Measurements from ENCODE around the gene ASTN2. TPM values are rescaled to one million over a fixed set of nuclear protein-coding genes. Genes with fewer than 3 reads are reported as not detected.
A peak's percentile ranks its signal among the peaks of the same experiment; 100 is the strongest.

Gene ASTN2
- total RNA-seq, 1 donor: 5.6 TPM

DNA sequence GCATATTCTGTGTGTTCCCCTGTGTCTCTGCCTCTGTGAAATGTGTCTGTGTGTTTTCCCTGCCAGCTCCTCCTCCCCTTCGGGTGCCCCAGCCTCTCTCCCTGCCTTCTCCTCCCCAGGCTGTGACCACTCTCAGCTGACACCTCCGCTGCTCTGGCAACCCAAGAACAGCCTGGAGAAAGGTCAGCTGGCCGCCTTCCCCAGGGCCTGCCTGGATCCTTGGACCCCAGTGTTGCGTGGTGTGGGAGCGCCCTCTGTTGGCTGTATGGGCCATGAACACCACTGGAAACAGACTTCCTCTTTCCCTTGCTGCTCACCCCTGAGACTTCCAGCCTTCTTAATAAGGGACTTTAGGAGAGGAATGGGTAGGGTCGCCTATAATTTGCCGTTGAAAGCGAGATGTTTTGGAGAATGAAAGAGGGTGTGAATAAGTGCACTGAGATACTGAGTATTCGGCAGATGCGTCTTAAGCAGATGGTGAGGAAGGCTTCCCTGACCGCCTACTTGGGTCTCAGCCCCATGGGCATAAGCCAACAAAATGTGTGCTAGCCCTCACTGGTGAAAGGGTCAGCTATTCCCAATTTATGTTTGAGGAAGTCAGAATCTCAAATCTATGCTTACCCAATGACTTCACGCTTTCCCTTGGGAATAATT, 842.6 kb downstream of the ASTN2 start:
- H3K4me3 ChIP-seq (ENCODE audit: low read depth, low read length): no peak overlapping the region
- peak; percentile 91 for DNase-seq (ENCODE audit: low read depth)
- TF ChIP-seq, protein P1, sequence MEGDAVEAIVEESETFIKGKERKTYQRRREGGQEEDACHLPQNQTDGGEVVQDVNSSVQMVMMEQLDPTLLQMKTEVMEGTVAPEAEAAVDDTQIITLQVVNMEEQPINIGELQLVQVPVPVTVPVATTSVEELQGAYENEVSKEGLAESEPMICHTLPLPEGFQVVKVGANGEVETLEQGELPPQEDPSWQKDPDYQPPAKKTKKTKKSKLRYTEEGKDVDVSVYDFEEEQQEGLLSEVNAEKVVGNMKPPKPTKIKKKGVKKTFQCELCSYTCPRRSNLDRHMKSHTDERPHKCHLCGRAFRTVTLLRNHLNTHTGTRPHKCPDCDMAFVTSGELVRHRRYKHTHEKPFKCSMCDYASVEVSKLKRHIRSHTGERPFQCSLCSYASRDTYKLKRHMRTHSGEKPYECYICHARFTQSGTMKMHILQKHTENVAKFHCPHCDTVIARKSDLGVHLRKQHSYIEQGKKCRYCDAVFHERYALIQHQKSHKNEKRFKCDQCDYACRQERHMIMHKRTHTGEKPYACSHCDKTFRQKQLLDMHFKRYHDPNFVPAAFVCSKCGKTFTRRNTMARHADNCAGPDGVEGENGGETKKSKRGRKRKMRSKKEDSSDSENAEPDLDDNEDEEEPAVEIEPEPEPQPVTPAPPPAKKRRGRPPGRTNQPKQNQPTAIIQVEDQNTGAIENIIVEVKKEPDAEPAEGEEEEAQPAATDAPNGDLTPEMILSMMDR (IDR thresholded peaks at IDR 0.05; ENCODE audit: insufficient read depth, low read length): peak; percentile 95

DNA sequence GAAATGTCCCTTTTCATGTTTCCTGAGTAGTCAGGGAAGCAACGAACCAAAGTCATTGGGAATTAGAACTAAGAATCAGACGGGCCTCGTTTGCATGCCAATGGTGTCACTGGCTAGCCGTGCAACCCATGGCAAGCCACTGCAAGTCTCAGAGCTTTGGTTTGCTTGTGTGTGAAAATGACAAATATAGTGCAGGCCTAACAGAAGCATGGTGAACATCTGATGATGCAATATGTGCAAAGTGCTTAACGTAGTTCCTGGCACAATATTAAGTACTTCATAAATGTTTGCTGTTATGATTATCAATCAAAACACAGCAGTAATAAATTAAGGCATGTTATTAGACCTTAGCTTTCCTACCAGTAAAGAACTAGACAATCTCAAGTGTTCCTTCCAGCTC, 845.7 kb downstream of the ASTN2 start:
- no peak for DNase-seq (ENCODE audit: low read depth)
- TF ChIP-seq, protein P1 (IDR thresholded peaks at IDR 0.05; ENCODE audit: insufficient read depth, low read length): no peak
- H3K4me3 ChIP-seq (ENCODE audit: low read depth, low read length): no peak overlapping the region

DNA sequence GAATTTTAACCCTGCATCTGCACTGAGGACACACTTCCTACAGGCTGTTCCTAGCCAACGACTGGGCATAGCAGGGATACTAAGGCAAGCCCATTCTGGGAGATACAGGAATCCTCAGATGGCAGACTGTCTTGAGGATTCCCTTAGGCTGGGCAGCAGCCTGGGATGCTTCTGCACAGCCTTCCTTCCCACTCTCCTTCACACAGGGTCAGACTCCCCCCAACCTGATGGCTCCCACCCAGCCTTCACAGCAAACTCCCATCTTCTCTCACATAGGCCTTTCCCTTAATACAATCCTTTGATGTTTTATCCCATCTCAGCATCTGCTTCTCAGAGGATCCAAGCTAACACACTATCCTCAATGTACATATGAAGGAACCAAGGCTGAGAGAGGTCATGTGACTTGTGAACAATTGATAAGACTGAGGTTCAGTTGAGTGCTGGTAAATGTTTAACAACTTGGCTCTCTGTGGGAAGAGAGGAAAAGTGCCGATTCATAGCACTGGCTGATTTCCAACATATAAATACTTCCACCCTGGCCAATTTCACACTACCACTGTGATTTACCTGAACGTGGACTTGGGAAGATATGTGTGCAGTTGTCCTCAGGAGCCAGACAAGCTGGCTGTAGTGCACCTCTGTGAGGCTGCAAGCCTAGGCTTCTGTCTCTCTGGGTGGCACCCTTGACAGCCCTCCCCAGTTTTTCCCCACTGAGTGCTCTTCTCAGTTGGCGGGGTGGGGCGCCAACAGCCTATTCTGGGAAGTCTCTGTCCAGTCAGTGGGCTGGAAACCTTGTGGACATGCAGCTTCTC, 848.0 kb downstream of the ASTN2 start:
- no peak overlapping the region for H3K4me3 ChIP-seq (ENCODE audit: low read depth, low read length)
- TF ChIP-seq, protein P1 (IDR thresholded peaks at IDR 0.05; ENCODE audit: insufficient read depth, low read length): no peak
- peak; percentile 73 for DNase-seq (ENCODE audit: low read depth)

DNA sequence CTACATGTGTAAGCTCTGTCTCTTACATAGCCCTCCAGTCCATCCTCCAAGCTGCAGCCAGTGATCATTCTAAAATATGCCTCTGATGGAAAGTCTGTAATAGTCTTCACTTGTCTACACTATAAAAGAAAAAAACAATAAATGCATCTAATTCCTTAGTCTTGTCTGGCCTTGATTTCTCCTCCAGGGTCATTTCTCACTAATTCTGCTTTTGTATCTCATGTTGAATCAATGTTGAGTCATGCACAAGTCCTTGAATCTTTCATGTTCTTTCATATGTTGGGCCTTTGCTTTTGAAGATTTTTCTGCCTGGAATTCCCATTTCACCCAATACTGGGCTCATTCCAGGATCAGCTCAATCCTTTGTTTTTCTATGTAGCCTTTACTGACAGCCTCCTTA, 848.9 kb downstream of the ASTN2 start:
- peak; percentile 46 for DNase-seq (ENCODE audit: low read depth)
- TF ChIP-seq, protein P1 (IDR thresholded peaks at IDR 0.05; ENCODE audit: insufficient read depth, low read length): no peak

DNA sequence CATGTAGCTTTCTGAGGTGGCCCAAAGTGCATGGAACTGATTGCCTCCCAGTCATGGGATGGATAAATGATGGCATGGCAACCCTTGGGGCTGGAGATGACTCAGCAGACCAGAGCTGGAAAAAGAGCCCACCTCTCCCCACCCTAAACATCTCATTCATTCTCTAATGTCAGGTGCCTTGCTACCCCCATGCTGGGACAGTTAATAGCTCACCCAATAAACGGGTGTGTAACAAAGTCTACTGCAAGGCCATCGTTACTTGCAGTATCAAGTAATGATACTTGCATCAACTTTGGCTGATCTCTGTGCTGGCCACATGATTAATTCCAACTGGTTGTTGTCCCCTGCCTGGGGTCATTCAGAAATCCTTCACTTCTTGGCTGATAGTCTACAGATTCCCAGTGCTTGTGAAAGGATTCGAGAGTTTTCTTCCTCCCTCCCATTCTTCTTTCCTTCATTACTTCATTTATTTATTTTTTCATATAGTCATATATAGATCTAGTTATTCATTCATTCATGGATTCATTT, 850.5 kb downstream of the ASTN2 start:
- TF ChIP-seq, protein P1 (IDR thresholded peaks at IDR 0.05; ENCODE audit: insufficient read depth, low read length): no peak
- H3K4me3 ChIP-seq (ENCODE audit: low read depth, low read length): no peak overlapping the region
- no peak for DNase-seq (ENCODE audit: low read depth)

More for the DNA sequence above, 848.9 kb downstream of the ASTN2 start:
- no peak overlapping the region for H3K4me3 ChIP-seq (ENCODE audit: low read depth, low read length)

DNA sequence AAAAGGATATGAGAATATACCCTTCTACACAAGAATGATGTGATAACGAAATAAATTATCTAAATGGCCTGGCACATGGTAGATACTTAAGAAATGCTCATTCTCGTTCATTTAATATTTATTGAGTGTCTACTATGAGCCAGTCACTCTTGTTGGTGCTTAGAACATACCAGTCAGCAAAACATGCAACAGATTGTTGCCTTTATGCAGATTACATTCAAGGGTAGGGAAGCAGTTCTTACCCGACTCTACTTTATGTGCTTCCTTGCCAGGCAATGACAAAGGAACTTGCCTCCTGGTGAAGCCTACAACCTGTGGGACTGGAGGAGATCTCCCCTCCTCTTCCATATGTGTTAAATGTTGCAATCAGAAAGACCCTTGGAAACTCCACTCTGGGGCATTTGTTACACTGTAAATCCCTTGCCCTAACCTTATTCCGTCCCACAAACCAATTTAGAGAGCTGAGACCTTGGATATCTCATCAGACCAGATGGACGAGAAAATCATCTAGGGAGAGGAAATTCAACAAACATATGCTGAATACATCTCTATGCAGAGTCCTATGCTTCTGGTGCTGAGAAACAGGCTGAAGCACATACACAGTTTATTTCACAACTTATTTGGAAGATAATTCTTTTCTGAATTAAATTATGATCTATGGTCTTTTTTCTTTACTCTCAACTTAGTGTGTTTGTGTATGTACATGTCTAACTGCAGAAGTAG, 855.9 kb downstream of the ASTN2 start:
- DNase-seq (ENCODE audit: low read depth): no peak
- no peak overlapping the region for H3K4me3 ChIP-seq (ENCODE audit: low read depth, low read length)
- TF ChIP-seq, protein P1 (IDR thresholded peaks at IDR 0.05; ENCODE audit: insufficient read depth, low read length): no peak

All from fibroblast of the aortic adventitia (primary cell).